ENCODE results near the gene STXBP3. TPM values are rescaled to one million over a fixed set of nuclear protein-coding genes. Genes with fewer than 3 reads are reported as not detected.

The STXBP3 gene
- total and polyA plus RNA-seq, 9 of the 15 experiments (the other 6 are each of a cell fraction or from before 2014, with no cell fraction given): 32.5 to 52.5 (median 39.2) TPM

DNA sequence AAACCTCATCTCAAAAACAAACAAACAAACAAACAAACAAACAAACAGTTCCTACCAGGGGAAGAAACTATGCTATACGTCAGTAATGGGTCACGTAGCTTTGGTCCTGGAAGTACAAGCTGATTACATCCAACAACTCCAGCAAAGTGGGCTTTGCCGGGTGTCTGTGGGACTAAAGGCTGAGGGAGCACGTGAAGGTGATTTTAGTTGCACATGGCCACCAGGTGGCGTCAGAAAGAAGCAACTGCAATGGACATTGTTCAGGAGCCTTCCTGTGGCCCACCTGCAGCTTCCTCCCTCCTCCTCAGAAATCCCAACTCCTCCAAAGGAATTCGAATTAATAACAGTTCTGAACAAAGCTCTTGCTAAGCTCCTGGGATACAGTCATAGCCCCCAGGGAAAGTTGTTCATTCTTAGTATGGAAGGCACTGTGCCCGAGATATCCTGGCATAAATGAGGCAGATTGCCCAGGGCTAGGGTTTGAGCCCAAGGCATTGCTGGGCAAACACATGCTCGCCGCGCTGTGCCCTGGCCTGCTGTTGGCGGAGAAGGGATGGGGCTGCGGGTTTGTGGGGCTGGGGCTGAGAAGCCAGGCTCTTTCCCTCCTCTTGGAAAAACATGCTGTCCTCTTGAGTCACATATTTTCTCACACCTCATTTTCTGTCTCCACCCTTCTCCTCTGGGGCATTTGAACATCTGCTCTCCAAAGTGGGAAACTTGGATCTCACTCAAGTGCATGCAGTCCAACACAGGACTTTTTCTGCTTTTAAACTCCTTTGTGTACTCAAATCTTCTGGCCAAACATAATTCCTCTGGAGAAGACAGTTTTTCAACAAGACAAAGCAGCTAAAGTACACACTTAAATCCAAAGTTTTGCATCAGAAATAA is 81.8 kb downstream of the STXBP3 start (continued):
- TF ChIP-seq, protein P1, sequence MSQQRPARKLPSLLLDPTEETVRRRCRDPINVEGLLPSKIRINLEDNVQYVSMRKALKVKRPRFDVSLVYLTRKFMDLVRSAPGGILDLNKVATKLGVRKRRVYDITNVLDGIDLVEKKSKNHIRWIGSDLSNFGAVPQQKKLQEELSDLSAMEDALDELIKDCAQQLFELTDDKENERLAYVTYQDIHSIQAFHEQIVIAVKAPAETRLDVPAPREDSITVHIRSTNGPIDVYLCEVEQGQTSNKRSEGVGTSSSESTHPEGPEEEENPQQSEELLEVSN (IDR thresholded peaks at IDR 0.05; ENCODE audit: borderline replicate concordance in 1 of 2, extremely low read depth in 1 of 2, insufficient read depth in 1 of 2, insufficient read length in 1 of 2, low read depth in 1 of 2, low read length in 1 of 2, poor library complexity in 1 of 2, severe bottlenecking in 1 of 2): peak; percentile 2 to 33

DNA sequence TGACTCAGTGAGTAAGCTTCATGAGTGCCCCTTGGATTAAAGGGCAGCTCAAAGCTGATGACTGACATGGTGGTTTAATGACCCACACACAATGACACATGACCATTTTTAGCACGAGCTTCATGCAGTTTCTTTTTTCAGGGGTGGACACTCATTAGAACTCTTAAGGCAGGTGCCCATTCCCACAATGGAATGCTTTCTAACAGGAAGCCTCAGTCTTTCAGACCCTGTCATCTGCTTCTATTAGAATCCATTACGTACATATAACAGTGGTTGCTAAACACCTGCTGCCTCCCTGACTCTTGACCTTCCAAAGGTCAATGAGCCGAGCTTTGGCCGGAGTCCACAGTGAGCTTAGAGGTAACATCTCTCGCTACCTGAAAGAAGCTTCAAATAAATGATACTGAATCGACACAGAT is 83.0 kb downstream of the STXBP3 start:
- ChIA-PET CTCF (ENCODE audit: low intra/inter-chr PET ratio) (interaction anchor here (3.0 to 6.3 kb wide), 2 partner anchors 68 to 283 kb away, joined by 32 to 89 read pairs; a partner anchor contains a TSS), POLR2A (interaction anchor here (0.7 to 1.6 kb wide), 2 partner anchors 7 to 89 kb away, joined by 3 to 5 read pairs; no protein-coding TSS in a partner anchor)
- no peaks in the 10 kb centered on the region for H3K79me2 ChIP-seq (ENCODE audit: control insufficient read depth, insufficient read depth, low read length)
- 34% methylated on average over 6 of the region's 6 CpGs for WGBS (ENCODE audit: insufficient coverage, low coverage, missing lambda C conversion rate)
- H3K27me3 ChIP-seq (ENCODE audit: control insufficient read depth in 2 of 2, insufficient read depth in 2 of 2, low read length in 2 of 2): no peaks in the 10 kb centered on the region
- H3K9me3 ChIP-seq (replicated peaks; ENCODE audit: control insufficient read depth, insufficient read depth, low read depth, low read length): no peaks in the 10 kb centered on the region
- H3K4me2 ChIP-seq (ENCODE audit: insufficient read depth, low read length): no peak overlapping the region
- H3K9me1 ChIP-seq (ENCODE audit: control insufficient read depth, insufficient read depth, low read length): no peaks in the 10 kb centered on the region
- TF ChIP-seq, protein P2, sequence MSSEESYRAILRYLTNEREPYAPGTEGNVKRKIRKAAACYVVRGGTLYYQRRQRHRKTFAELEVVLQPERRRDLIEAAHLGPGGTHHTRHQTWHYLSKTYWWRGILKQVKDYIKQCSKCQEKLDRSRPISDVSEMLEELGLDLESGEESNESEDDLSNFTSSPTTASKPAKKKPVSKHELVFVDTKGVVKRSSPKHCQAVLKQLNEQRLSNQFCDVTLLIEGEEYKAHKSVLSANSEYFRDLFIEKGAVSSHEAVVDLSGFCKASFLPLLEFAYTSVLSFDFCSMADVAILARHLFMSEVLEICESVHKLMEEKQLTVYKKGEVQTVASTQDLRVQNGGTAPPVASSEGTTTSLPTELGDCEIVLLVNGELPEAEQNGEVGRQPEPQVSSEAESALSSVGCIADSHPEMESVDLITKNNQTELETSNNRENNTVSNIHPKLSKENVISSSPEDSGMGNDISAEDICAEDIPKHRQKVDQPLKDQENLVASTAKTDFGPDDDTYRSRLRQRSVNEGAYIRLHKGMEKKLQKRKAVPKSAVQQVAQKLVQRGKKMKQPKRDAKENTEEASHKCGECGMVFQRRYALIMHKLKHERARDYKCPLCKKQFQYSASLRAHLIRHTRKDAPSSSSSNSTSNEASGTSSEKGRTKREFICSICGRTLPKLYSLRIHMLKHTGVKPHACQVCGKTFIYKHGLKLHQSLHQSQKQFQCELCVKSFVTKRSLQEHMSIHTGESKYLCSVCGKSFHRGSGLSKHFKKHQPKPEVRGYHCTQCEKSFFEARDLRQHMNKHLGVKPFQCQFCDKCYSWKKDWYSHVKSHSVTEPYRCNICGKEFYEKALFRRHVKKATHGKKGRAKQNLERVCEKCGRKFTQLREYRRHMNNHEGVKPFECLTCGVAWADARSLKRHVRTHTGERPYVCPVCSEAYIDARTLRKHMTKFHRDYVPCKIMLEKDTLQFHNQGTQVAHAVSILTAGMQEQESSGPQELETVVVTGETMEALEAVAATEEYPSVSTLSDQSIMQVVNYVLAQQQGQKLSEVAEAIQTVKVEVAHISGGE (CRISPR knock-in tag; IDR thresholded peaks at IDR 0.05): no peak
- TF ChIP-seq SOX6 (IDR thresholded peaks at IDR 0.05): no peak
- no peak overlapping the region for H3K27ac ChIP-seq (ENCODE audit: extremely low read depth, low read depth, low read length)
- no peak overlapping the region for H2AFZ ChIP-seq (ENCODE audit: low read depth, low read length)
- ATAC-seq (no peak), DNase-seq (ENCODE audit: extremely low read depth in 1 of 4, low spot score in 3 of 4) (no peak), FAIRE-seq (no peak)
- in situ Hi-C loops (cut with MboI): loop anchor here (5.0 kb wide), 2 partner anchors 63 to 283 kb away; partner anchors contain the start of gene ELAPOR1
- peaks cover 3 to 5% of the 10 kb centered on the region in 2 experiments; a peak in 4 of 5 replicates for H3K4me1 ChIP-seq (replicated peaks in 1 of 2; ENCODE audit: control insufficient read depth in 2 of 2, insufficient read depth in 2 of 2, low read length in 2 of 2)
- no peaks in the 10 kb centered on the region for H3K36me3 ChIP-seq (ENCODE audit: control insufficient read depth, insufficient read depth, low read length)
- intact Hi-C loops (cut with micrococcal nuclease): loop anchor here (5.0 kb wide), 1 partner anchor 363 kb away; no protein-coding TSS in a partner anchor
- no peak overlapping the region for H3K9ac ChIP-seq (ENCODE audit: insufficient read depth in 1 of 2, low read depth in 2 of 2, low read length in 2 of 2)
- no peaks in the 10 kb centered on the region for H4K20me1 ChIP-seq (replicated peaks; ENCODE audit: control insufficient read depth, insufficient read depth, low read length)
- BruUV-seq (replicated peaks): no TSS peak
- no peak overlapping the region for H3K4me3 ChIP-seq
